ENCODE results near the gene RFC2. TPM values are rescaled to one million over a fixed set of nuclear protein-coding genes. Genes with fewer than 3 reads are reported as not detected.

Gene RFC2
- total RNA-seq, 4 donors from 2014 or later, result 12.5 to 37.9 (median 22.4) TPM

DNA sequence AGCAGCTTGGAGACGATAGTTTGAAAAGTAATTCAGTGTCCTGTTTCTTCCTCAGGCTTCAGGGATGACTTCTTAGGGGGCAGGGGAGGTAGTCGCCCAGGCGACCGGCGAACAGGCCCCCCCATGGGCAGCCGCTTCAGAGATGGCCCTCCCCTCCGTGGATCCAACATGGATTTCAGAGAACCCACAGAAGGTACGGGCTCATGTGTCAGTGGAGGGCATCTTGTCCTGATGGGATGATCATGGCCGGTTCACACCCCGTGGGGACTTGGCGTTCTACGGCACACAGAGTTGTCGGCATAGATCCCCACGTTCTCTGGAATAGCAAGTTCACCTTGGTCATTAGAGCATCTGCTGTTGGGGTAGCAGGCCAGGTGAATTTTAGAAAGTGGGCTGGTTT, 59.5 kb downstream of the RFC2 start:
- Histone ChIP-seq H3K36me3 (peaks cover 19 to 87% (median 47%) of the 10 kb centered on the region in 3 donors), H3K4me3 (no peak overlapping the region), H3K4me1 (peaks cover 0 to 3% (median 0%) of the 10 kb centered on the region in 3 donors), H3K27me3 (no peaks in the 10 kb centered on the region), H3K9me3 (no peaks in the 10 kb centered on the region), H3K27ac (no peak overlapping the region)
- intact Hi-C loops (cut with DNase I), result no loop called here
- TF ChIP-seq POLR2A (IDR thresholded peaks at IDR 0.05), result no peak
- no peak for TF ChIP-seq CTCF (IDR thresholded peaks at IDR 0.05)
- DNase-seq, result no peak
- 89 to 92% methylated on average over 13 to 14 of the region's 14 CpGs for WGBS, 2 donors

- no peak for DNase-seq
- H3K4me3 ChIP-seq, result no peak overlapping the region
- TF ChIP-seq CTCF (IDR thresholded peaks at IDR 0.05) (no peak), POLR2A (IDR thresholded peaks at IDR 0.05) (no peak)
- H3K36me3 ChIP-seq, result peaks cover 26 to 94% (median 48%) of the 10 kb centered on the region in 3 donors
- 93 to 95% methylated on average over 7 of the region's 7 CpGs for WGBS, 2 donors
- H3K4me1 ChIP-seq, result no peaks in the 10 kb centered on the region
- H3K27me3 ChIP-seq, result no peaks in the 10 kb centered on the region
- no peaks in the 10 kb centered on the region for H3K9me3 ChIP-seq
- H3K27ac ChIP-seq, result no peak overlapping the region
- intact Hi-C loops (cut with DNase I), result no loop called here
Measured at GRCh38 chr7:74193913-74194312, 60.3 kb downstream of the RFC2 start.

DNA sequence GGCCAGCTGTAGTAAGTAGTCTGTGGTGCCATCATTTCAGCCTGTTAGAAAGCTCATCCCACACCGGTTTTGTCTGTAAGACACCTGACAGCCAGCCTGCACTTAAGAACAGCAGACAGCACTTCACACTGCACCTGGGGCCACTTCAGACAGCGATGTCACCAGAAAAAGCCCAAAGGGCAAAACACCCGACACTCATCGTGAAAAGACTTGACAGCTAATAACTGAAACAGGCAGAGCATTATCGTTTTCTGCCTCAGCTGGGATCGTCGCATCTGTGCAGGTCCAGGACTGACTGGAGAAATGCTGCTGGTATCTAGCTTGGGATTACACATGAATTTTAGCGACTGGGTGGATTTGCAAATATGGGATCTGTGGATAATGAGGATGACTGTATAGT, 61.1 kb downstream of the RFC2 start:
- DNase-seq, result no peak
- Histone ChIP-seq H3K27me3 (no peaks in the 10 kb centered on the region), H3K9me3 (no peaks in the 10 kb centered on the region), H3K4me3 (no peak overlapping the region), H3K4me1 (peaks cover 0 to 5% (median 5%) of the 10 kb centered on the region in 3 donors), H3K36me3 (peaks cover 31 to 96% (median 53%) of the 10 kb centered on the region in 3 donors), H3K27ac (no peak overlapping the region)
- no peak for TF ChIP-seq POLR2A (IDR thresholded peaks at IDR 0.05)
- no peak for TF ChIP-seq CTCF (IDR thresholded peaks at IDR 0.05)
- intact Hi-C loops (cut with DNase I), result no loop called here
- WGBS, 2 donors, result 77 to 80% methylated on average over 7 to 8 of the region's 8 CpGs

DNA sequence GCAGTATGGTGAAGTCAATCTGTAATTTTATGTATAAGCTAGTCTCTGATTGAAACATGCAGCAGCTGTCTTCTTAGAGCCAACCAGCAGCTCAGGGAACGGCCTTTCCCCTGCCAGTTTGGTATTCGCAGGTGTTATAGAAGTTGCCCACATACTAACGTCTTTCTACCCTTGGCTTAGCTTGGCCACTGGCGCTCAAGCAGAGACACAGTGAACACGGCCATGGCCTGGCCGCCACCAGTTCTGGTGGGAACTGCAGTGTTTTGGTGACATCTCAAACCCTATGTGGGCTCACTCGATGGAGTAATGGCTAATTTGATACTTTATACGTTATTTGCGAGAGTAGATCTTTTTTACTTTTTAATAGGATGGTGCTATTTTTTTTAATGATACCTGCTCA, 63.0 kb downstream of the RFC2 start:
- peaks cover 31 to 97% (median 56%) of the 10 kb centered on the region in 3 donors for H3K36me3 ChIP-seq
- peaks cover 4 to 23% (median 15%) of the 10 kb centered on the region in 3 donors for H3K4me1 ChIP-seq
- no peaks in the 10 kb centered on the region for H3K9me3 ChIP-seq
- WGBS, 2 donors, result 89 to 90% methylated on average over 9 of the region's 9 CpGs
- H3K27ac ChIP-seq, result no peak overlapping the region
- no peak for DNase-seq
- no peaks in the 10 kb centered on the region for H3K27me3 ChIP-seq
- intact Hi-C loops (cut with DNase I), result no loop called here
- no peak overlapping the region for H3K4me3 ChIP-seq
- no peak for TF ChIP-seq POLR2A (IDR thresholded peaks at IDR 0.05)
- TF ChIP-seq CTCF (IDR thresholded peaks at IDR 0.05), result no peak

DNA sequence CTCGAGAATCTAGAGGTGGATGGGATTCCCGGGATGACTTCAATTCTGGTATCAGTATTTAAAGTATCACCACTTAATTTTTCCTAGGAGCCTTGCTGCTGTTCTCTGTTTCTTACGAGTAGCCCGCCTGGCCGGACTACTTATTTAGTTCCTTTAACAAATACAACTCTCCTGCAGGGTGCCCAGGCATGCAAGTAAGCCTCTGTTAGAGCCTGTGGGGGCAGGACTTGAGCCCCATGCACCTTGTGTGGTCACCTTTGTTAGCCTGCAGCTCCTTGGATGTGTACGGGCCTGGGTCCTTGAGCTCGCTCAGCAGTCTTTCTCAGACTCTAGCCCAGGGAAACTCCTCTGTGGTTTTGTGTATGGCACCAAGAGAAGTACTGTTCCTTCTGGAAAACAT, 63.9 kb downstream of the RFC2 start:
- DNase-seq, result no peak
- Histone ChIP-seq H3K4me1 (peaks cover 4 to 33% (median 25%) of the 10 kb centered on the region in 3 donors), H3K27me3 (no peaks in the 10 kb centered on the region), H3K36me3 (peaks cover 31 to 90% (median 56%) of the 10 kb centered on the region in 3 donors), H3K27ac (no peak overlapping the region), H3K9me3 (no peaks in the 10 kb centered on the region), H3K4me3 (no peak overlapping the region)
- no peak for TF ChIP-seq CTCF (IDR thresholded peaks at IDR 0.05)
- no peak for TF ChIP-seq POLR2A (IDR thresholded peaks at IDR 0.05)
- intact Hi-C loops (cut with DNase I), result no loop called here
- 88 to 92% methylated on average over 6 to 7 of the region's 7 CpGs for WGBS, 2 donors
